ENCODE results near the gene TUSC2.
"Not testable (repeated sequence)": the region's sequence is repeated elsewhere in the genome, so short reads cannot be mapped to it uniquely, and the experiment has no call there.

The TUSC2 gene

GRCh38 chr3:50286322-50287227, 41.4 kb downstream of the TUSC2 start:
- TF ChIP-seq CTCF (IDR thresholded peaks at IDR 0.05; ENCODE audit: borderline replicate concordance, insufficient read depth, low read depth, low read length): no peak
- no peak overlapping the region for H3K4me3 ChIP-seq (ENCODE audit: low read depth, low read length)

GRCh38 chr3:50284121-50284520, 43.9 kb downstream of the TUSC2 start:
- H3K4me3 ChIP-seq (ENCODE audit: low read depth, low read length): not testable (repeated sequence)

- TF ChIP-seq CTCF (IDR thresholded peaks at IDR 0.05; ENCODE audit: borderline replicate concordance, insufficient read depth, low read depth, low read length): no peak
- no peak overlapping the region for H3K4me3 ChIP-seq (ENCODE audit: low read depth, low read length)
Measured at GRCh38 chr3:50279255-50280016, 48.6 kb downstream of the TUSC2 start.

GRCh38 chr3:50278880-50279224, 49.2 kb downstream of the TUSC2 start, which contains the start of gene LSMEM2:
TSS of gene LSMEM2 (plus strand) at chr3:50279087. CDS start at chr3:50279114, 27 bp downstream.
- TF ChIP-seq CTCF (IDR thresholded peaks at IDR 0.05; ENCODE audit: borderline replicate concordance, insufficient read depth, low read depth, low read length): no peak
- H3K4me3 ChIP-seq (ENCODE audit: low read depth, low read length): no peak within 1 kb of the TSS

GRCh38 chr3:50278123-50278879, 49.7 kb downstream of the TUSC2 start:
- TF ChIP-seq CTCF (IDR thresholded peaks at IDR 0.05; ENCODE audit: borderline replicate concordance, insufficient read depth, low read depth, low read length): no peak
- no peak overlapping the region for H3K4me3 ChIP-seq (ENCODE audit: low read depth, low read length)

GRCh38 chr3:50276762-50277101, 51.3 kb downstream of the TUSC2 start:
- no peak for TF ChIP-seq CTCF (IDR thresholded peaks at IDR 0.05; ENCODE audit: borderline replicate concordance, insufficient read depth, low read depth, low read length)
- no peak overlapping the region for H3K4me3 ChIP-seq (ENCODE audit: low read depth, low read length)

- TF ChIP-seq CTCF (IDR thresholded peaks at IDR 0.05; ENCODE audit: borderline replicate concordance, insufficient read depth, low read depth, low read length): no peak
- H3K4me3 ChIP-seq (ENCODE audit: low read depth, low read length): no peak overlapping the region
Measured at GRCh38 chr3:50275996-50276761, 51.8 kb downstream of the TUSC2 start.

All from GM12875 (cell line).